DLD1 (cell line): ENCODE data around the gene BATF.

Experiments used
- in situ Hi-C: cut with HindIII; loops from 2 replicates; pipeline ENCODE4 v1.10.0; 2017; ENCODE audit warnings: low sequenced_read_pairs

The BATF gene

GRCh38 chr14:75499084-75499875 is 23.0 kb upstream of the BATF start:
- in situ Hi-C loops, result no loop called here

GRCh38 chr14:75501080-75501479 is 21.2 kb upstream of the BATF start:
- in situ Hi-C loops, result no loop called here

- in situ Hi-C loops, result no loop called here
Measured at GRCh38 chr14:75504411-75504810, 17.9 kb upstream of the BATF start.

GRCh38 chr14:75506930-75507329 is 15.3 kb upstream of the BATF start:
- in situ Hi-C loops, result no loop called here

GRCh38 chr14:75510547-75510946 is 11.7 kb upstream of the BATF start:
- in situ Hi-C loops, result no loop called here

- in situ Hi-C loops, result no loop called here
Measured at GRCh38 chr14:75511201-75511600, 11.1 kb upstream of the BATF start.

GRCh38 chr14:75513911-75514672 is 8.2 kb upstream of the BATF start:
- in situ Hi-C loops, result no loop called here

GRCh38 chr14:75514673-75515628 is 7.3 kb upstream of the BATF start:
- in situ Hi-C loops, result no loop called here

- in situ Hi-C loops, result no loop called here
Measured at GRCh38 chr14:75515629-75515996, 6.7 kb upstream of the BATF start.

GRCh38 chr14:75518625-75519024 is 3.6 kb upstream of the BATF start:
- in situ Hi-C loops, result no loop called here

- in situ Hi-C loops, result no loop called here
Measured at GRCh38 chr14:75519394-75519793, 2.9 kb upstream of the BATF start.

GRCh38 chr14:75519826-75520728 is 2.2 kb upstream of the BATF start:
- in situ Hi-C loops, result no loop called here

GRCh38 chr14:75520852-75521251 is 1.4 kb upstream of the BATF start:
- in situ Hi-C loops, result no loop called here

- in situ Hi-C loops, result no loop called here
Measured at GRCh38 chr14:75521415-75522199, 662 bp upstream of the BATF start.

GRCh38 chr14:75522983-75523318 is 682 bp downstream of the BATF start:
- in situ Hi-C loops, result no loop called here

- in situ Hi-C loops, result no loop called here
Measured at GRCh38 chr14:75523771-75524171, 1.5 kb downstream of the BATF start.

GRCh38 chr14:75525969-75526368 is 3.7 kb downstream of the BATF start:
- in situ Hi-C loops, result no loop called here

GRCh38 chr14:75527449-75528163 is 5.3 kb downstream of the BATF start:
- in situ Hi-C loops, result no loop called here

- in situ Hi-C loops, result no loop called here
Measured at GRCh38 chr14:75531256-75531655, 9.0 kb downstream of the BATF start.
